HG02571 (cell line): Measurements from ENCODE around the gene PCP4.

Source experiments
- ATAC-seq: cut with Tn5 transposase; IDR thresholded peaks from one replicate; pipeline ENCODE4 v1.9.1; 2021; ENCODE audit warnings: mild to moderate bottlenecking, moderate library complexity; ENCODE audit not compliant: unreplicated experiment

Gene PCP4

GRCh38 chr21:39867198-39867650 lies at the start of gene PCP4:
PCP4 (plus strand) TSS chr21:39867438; CDS start chr21:39867502, 64 bp downstream.
- ATAC-seq, result no peak

- no peak for ATAC-seq
Measured at GRCh38 chr21:39818557-39818956, 48.7 kb upstream of the PCP4 start.

- no peak for ATAC-seq
Measured at GRCh38 chr21:39822042-39822441, 45.2 kb upstream of the PCP4 start.

GRCh38 chr21:39825250-39825649 lies 42.0 kb upstream of the PCP4 start:
- ATAC-seq, result no peak

GRCh38 chr21:39834543-39834942 lies 32.7 kb upstream of the PCP4 start:
- no peak for ATAC-seq

GRCh38 chr21:39837861-39838359 lies 29.3 kb upstream of the PCP4 start:
- ATAC-seq, result no peak

GRCh38 chr21:39840373-39841097 lies 26.7 kb upstream of the PCP4 start:
- no peak for ATAC-seq

- no peak for ATAC-seq
Measured at GRCh38 chr21:39842741-39843459, 24.3 kb upstream of the PCP4 start.

GRCh38 chr21:39843483-39843882 lies 23.8 kb upstream of the PCP4 start:
- no peak for ATAC-seq

GRCh38 chr21:39843916-39844315 lies 23.3 kb upstream of the PCP4 start:
- ATAC-seq, result no peak

GRCh38 chr21:39845571-39846130 lies 21.6 kb upstream of the PCP4 start:
- no peak for ATAC-seq

GRCh38 chr21:39847877-39848276 lies 19.4 kb upstream of the PCP4 start:
- no peak for ATAC-seq

- ATAC-seq, result no peak
Measured at GRCh38 chr21:39849014-39849655, 18.1 kb upstream of the PCP4 start.

- ATAC-seq, result no peak
Measured at GRCh38 chr21:39850333-39850732, 16.9 kb upstream of the PCP4 start.

GRCh38 chr21:39851002-39851618 lies 16.1 kb upstream of the PCP4 start:
- no peak for ATAC-seq

GRCh38 chr21:39852021-39852721 lies 15.1 kb upstream of the PCP4 start:
- ATAC-seq, result no peak

GRCh38 chr21:39852726-39853500 lies 14.3 kb upstream of the PCP4 start:
- ATAC-seq, result no peak

GRCh38 chr21:39854572-39854971 lies 12.7 kb upstream of the PCP4 start:
- ATAC-seq, result no peak

GRCh38 chr21:39855595-39855994 lies 11.6 kb upstream of the PCP4 start:
- ATAC-seq, result no peak

GRCh38 chr21:39860600-39860999 lies 6.6 kb upstream of the PCP4 start:
- ATAC-seq, result no peak
